GM21619 (cell line): ENCODE measurements around the gene SLC2A10.
"Not testable (repeated sequence)": the region's sequence is repeated elsewhere in the genome, so short reads cannot be mapped to it uniquely, and the experiment has no call there.

ENCODE experiments used
- ATAC-seq: cut with Tn5 transposase; IDR thresholded peaks from one replicate; pipeline ENCODE4 v1.9.1; 2021; ENCODE audit not compliant: unreplicated experiment

SLC2A10 gene

DNA sequence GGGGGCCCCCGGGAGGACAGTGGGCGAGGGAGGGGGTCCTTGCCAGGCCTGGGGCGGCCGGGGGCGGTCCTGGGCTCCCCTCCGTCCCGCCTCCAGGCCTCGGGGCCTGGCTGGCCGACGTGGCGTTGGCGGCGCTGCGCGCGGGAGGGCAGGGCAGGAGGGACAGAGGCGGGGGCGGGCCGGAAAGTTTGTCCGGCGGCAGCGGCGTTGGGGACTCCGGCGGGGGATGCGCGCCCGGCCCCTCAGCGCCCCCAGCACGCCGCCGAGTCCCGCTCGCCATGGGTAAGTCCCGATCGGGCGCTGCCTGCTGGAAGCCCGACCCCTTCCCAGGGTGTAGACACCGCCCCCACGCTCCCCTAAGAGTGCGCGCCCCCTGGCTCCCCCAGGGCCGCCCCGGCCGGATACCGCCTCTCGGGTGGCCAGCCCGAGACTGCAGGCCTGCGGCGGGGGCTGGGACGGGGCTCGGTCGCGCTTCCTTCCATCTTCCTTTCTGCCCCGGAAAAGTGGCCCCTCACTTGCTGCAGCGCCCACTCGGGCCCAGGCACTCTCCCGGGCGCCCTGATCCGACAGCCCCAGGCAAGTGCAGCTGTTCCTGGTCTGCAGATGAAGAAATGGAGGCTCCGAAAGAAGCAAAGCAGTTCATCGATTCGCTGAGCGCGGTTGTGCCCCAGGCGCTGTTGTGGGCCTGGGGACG, at the start of gene SLC2A10:
Gene SLC2A10, plus strand, starts transcription at position 191 of the 694 bp plus-strand sequence. Its CDS starts 88 bp downstream, at position 279.
- no peak for ATAC-seq

DNA sequence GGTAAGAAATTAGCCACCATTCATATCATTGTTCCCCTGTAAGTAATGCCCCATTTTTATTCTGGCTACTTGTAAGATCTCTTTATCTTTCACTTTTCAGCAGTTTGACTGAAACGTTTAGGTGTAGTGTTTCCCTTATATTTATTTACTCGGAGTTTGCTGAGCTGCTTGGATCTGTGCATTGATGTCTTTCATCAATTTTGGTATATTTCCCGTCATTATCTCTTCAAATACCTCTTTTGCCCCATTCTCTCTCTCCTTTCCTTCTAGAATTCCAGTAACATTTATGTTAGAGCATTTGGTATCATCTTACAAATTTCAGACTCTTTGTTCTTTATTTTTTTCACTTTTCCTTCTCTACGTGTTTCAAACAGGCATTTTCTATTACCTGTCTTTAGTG, 49.0 kb upstream of the SLC2A10 start:
- no peak for ATAC-seq

DNA sequence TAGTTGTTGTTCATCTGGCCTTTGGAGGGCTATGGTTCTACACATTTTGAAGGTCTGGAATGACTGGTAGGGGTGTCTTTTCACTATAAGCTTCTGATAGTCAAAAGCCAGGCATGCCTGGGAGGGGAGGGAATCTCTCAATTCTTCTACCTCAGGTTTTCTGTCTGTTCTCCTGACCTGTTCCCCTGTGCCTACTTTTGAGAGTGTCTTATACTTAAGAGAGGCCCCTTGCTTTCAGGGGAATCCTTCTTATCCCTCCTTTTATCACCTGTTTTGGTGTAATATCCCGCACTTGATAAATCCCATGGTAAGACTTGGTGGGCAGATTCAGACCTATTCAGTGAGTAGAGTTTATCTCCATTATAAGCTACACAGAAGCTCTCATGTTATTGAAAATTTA, 47.8 kb upstream of the SLC2A10 start:
- ATAC-seq: no peak

DNA sequence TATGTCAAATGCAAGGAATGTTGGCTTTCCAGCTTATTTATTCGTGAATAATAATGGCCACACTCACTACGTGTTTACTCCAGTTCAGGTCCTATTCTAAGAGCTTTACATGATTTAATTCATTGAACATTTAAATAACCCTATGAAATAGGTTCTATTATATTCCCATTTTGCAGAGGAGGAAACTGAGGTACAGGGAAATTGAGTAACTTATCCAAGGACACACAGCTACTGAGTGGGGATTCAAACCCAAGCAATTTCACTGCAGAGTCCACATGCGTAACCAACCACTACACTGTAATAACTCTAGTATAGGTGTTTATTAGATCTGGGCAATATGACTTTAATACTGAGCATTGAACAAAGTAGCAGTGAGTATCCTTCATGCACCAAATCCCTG, 45.9 kb upstream of the SLC2A10 start:
- no peak for ATAC-seq

DNA sequence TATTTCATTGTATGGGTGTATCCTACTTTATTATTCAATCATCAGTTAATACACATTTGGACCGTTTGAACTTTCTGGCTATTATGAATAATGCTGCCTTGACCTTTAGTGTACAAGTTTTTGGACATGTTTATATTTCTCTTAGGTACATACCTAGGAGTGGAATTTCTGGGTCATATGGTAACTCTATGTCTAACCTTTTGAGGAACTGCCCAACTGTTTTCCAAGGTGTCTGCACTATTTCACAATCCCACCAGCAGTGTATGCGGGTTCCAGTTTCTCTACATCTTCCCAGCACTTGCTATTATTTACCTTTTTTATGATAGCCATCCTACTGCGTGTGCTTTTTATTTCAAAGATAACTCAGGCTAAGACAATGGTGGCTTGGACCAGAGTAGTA, 43.8 kb upstream of the SLC2A10 start:
- ATAC-seq: no peak

DNA sequence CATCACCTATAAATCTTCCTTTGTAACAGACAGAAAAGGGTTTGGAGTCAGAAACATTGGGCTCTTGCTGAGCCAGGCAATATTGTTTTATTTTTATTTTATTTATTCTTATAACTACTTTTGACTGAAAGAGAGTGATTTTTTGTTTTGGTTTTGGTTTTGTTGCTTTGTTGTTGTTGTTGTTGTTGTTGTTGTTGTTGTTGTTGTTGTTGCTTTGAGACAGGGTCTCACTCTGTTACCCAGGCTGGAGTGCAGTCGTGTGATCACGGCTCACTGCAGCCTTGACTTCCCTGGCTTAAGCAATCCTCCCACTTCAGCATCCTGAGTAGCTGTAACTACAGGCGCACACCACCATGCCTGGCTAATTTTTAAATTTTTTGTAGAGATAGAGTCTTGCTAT, 43.1 kb upstream of the SLC2A10 start:
- ATAC-seq: no peak

DNA sequence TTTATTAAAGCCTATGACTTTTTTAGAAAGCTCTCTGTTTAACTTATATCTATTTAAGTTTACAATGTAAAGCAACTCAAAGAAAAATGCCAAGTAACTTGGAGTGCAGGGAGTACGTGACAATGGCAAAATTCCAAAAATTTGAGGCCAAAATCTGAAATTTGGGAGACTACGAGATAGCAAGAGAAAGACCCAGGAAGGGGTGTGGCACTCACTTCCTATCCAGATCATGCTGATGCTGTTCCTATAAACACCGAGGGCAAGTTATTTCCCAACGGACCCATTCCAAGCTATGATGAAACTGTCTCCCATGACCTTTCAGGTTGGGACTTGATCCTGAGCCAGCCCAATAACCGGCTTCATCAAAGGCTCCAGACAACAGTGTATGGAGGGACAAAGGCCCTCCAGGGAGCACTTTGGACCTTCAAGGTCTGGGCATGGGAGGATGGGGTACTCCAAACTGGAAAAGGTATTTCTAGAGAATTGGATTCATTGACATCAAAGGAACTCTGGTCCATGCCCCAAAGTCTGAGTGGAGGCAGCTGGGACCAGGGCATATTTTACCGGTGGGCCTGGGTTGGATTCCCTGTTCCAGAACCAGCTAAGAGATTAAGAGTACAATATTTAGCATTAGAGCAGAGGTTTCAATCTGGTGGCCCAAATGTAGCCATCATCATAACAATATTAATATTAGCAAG, 42.5 kb upstream of the SLC2A10 start:
- no peak for ATAC-seq

DNA sequence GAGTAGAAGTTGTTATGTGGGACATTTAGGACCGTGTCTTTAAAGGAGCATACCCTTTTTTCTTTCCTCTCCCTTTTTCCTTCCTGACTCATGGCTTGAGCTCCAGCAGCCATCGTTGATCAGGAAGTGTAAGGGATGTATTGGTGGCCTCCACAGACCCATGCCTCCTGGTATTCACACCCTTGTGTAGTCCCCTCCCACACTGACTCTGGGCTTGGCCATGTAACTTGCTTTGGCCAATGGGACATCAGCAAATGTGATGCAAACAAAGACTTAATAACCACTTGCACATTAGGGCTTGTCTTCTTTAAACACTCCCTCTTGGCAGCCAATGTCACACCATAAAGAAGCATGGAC, 39.2 kb upstream of the SLC2A10 start:
- ATAC-seq: no peak

DNA sequence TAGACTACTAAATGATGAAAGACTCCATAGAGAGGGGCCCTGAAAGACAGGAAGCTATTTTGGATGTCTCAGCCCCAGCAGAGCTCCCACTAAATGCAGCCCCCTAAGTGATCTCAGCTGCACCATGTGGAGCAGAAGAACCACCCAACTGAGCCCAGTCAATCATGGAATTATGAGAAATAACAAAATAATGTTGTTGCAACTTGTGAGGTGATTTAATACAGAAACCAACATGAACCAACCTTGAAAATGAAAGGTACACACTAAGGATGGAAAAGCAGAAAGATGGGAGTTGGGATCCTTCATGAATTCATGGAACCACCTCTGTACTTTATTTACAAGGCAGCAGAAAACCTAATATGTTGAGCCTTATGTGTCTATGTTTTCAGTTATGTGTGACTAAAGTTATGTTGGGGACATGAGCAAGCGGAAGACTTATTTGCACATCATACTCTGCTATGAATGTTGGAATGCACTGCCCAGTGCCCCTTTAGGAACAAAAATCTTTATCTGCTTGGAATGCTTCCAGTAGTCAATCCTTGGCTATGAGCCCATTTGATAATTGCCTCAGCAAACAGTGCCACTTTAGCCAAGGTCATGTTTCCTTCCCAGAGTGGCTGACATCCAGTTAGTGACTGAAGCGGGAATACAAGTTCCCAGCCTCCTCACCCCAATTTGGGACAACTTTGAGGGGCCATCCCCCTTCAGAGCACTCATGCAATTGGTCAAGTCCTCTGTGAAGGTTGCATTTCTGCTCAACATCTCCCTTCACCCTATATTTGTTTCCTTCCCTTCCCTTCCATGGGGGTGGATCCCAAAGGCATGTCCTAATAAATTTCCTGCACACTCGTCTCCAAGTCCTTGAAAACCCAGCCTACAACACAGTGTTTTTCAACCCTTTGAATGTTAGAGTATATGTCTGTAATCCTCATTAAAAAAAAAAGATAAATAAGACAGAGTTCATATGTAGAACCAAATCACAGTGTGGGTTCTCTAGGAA, 38.6 kb upstream of the SLC2A10 start:
- no peak for ATAC-seq

DNA sequence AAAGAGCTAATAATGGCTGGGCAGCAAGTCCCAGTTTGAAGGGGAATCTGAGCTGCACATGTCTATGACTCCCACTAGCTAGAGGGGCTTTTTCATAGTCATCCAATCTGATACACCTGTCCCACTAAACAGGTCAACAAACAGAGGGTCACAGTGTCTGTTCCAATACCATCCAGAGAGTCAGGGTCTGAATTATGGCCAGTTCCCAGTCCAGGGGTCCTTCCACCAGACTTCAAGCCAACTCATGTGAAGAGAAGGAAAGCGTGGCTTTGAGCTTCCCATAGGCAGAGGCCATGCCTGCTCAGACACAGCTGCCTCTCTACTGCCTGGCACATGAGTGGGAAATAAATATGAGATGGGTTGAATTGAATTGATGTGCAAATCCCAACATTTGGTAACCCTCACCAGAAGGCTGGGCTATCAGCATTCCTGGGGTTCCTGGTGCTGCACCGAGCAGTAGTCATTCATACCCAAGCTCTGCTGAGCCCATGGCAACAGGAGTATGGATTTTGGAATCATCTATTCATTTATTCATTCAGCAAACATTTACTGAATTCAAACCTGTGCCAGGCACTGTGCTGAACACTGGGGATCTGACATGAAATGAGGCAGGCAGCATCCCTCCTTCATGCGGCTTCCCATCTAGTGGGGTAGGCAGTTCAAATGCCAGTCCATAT, 37.4 kb upstream of the SLC2A10 start:
- ATAC-seq: no peak

DNA sequence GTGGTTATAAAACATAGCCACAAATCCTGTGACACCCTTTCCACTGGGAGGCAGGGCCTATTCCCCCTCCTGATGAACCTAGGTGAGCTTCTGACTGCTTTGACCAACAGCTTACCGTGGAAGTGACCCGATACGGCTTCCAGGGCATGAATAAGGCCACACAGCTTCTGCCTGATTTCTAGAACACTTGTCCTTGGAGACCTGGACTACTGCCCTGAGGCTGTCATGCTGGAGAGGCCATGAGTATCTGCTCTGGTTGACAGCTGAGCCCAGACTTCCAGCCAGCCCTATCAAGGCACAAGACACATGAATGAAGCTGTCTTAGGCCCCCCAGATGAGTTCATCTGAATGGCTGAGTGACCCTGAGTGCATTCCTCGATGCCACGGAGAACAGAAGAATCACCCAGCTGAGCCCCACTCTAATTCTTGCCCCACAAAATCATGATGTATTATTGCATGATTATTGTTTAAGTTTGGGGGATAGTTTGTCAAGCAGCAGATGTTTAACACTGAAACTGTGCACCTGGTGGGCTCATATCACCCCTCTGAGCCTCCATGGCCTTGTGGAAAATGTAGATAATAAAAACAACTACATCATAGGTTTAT, 36.8 kb upstream of the SLC2A10 start:
- no peak for ATAC-seq

DNA sequence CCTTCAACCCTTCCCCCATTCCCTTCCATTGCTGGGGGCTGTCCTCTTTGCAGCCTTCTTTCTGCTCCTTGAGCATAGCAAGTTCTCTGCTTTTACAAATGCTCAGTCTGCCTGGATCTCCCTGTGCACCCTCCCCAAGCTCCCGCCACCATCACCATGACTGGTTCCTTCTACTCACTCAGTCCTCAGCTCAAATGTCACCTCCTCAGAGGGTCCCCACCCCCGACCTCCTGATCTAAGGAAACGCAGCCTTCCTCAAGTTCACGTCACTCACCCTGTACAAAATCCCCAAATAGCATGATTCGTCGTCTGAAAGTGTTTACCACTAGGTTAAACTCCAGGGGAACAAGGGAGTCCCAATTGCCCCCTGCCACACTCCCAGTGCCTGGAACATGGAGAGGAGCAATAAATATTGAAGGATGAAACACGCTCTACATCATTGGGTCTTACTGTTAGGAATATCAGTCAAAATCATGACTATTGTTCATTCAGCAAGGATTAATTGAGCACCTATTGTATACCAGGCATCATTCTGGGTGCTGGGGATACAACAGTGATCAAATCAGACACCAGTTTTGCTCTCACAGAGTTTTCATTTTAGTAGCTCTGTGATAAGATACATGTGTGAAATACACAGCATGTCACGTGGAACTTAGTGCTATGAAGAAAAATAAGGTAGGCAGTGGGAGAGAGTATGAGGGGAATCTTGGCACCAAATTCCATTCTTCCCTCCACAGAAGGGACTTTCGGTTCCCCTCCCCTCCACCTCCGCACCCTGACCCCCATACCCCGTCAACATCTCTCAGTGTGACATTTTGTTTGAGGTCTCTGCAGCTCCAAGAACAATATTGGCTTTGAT, 35.8 kb upstream of the SLC2A10 start:
- ATAC-seq: no peak

DNA sequence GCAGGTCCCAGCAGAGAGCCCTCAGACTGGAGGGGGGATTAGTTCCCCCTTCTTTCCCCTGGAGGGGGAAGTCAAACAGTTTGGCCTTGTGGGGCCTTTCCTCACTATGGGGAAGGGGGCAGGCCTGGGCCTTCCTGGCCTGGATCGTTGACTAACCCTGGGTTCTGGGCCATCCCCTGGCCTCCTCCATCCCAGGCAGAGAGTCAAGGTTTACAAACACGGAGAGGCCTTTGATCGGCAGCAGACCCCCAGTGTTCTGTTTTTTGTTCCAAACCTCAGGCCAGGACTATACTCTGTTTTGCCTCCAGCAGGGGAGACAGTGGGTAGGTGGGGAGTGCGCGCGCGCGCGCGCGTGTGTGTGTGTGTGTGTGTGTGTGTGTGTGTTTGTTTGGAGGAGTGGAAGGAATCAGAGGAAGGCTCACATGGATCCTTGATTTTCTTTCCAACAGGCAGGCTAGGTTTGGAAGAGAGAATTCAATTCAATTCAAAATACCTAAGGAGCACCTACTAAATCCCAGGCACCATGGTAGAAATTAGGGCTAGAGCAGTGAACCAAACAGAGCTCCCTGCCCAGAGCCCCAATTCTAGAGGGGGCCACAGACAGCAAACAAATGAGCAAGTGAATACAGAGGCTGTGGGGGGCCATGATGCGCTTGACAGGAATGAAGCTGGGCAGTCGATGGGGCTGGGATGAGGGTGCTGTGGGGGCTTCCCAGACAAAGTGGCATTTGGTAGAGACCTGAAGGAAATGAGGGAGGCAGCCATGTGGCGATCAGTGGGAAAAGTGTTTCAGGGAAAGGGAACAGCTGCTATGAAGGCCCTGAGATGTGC, 35.0 kb upstream of the SLC2A10 start:
- ATAC-seq: no peak

DNA sequence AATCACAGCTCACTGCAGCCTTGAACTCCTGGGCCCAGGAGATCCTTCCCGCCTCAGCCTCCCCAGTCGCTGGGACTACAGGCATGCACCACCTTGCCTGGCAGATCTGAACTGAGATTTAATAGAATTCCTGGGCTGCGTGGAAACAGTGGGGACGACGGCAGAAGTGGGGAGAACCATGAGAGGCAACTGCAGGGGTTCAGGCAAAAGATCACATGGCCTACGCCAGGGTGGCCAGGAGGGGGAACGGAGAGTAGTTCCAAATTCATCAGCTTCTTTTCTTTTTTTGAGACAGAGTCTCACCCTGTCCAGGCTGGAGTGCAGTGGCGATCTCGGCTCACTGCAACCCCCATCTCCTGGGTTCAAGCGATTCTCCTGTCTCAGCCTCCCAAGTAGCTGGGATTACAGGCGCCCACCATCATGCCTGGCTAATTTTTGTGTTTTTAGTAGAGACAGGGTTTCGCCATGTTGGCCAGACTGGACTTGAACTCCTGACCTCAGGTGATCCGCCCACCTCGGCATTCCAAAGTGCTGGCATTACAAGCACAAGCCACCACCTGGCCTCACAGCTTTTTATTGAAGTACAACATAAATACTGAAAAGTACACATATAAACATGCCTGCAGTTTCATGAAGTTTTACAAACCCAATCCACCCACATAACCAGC, 32.7 kb upstream of the SLC2A10 start:
- ATAC-seq: not testable (repeated sequence)

DNA sequence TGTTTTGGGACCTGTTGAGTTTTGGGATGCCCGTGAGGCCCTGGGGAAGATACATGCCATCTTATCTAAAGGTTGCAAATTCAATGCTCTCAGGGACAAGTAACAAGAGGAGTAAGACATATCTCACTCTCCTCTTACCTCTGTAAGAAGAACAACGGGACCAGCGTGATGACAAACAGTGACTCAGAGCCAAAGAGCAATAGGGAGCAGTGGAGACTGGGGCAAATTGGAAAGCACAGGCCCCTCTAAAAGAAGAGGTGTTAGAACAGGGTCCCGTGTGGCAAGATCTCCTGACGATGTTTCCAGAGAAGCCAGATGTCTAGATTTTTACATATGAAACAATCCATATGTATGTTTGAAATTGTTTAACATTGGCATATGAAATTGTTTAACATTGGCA, 31.8 kb upstream of the SLC2A10 start:
- ATAC-seq: no peak

DNA sequence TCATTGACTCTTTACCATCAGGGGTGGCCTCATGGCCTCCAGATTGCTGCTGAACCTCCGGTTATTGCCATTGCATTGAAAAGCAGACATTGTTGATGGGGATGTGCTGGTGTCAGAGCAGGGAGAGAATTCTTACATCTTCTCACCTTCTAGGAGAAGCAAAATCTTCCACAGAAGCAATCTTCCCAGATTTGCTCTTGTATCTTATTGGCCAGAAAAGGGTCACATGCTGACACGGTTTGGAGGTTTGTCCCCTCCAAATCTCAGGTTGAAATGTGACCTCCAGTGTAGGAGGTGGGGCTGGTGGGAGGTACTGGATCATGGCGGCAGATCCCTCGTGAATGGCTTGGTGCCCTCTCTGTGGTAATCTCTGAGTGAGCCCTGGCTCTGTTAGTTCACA, 30.9 kb upstream of the SLC2A10 start:
- ATAC-seq: no peak

DNA sequence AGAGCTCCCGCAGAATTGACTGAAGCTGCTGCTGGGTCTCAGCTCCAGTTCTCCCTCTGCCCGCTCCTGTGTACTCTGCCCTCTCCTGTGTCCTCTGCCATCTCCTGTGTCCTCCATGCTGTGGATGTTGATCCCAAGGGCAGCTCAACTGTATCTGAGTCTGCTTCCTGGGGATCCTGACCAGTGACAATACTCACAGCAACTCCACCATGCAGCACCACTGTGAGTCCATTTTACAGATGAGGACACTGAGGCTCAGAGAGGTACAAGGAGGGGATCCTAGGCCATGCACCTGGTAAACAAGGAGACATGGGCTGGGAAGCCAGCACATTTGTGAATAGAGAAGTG, 28.8 kb upstream of the SLC2A10 start:
- no peak for ATAC-seq

DNA sequence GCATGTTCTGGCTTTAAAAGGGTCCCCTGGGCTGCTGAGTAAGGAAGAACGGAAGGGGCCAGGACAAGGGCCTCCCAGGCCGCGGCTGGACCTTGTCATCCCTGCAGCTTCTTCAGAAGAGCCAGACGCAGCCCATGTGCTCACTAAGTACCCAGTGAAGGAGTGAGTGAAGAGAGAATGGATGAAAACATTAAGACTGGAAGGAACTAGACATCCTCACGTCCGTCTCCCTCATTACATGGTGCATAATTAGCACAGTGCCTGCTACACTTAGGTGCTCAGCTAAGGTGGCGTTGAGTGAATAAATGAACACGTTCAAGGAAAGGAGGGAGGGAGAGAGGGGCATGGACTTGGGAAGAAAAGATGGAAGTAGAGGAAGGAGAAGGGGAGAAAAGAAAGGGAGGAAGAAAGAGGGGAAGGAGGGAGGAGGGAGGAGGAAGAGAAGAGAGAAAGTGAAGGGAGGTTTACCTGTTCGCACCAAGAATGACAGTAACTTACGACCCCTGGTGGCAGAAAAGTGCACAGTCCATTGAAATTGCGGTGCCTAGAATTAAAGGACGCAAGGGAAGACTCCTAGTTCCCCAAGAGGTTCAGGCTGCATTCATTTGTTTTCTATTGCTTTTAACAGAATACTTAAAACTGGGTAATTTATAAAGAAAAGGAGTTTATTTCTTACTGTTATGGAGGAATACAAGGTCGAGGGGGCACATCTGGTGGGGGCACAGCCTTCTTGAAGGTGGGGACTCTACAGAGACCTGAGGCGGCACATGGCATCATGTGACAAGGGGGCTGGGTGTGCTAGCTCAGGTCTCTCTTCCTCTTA, 28.2 kb upstream of the SLC2A10 start:
- no peak for ATAC-seq
